Peyer's patch (tissue), 4 donors: ENCODE results near the gene LEMD2. TPM values are rescaled to one million over a fixed set of nuclear protein-coding genes. Genes with fewer than 3 reads are reported as not detected.

Experiments
- DNase-seq, 3 donors: peaks; one replicate each; pipeline ENCODE4 v3.0.0-alpha.2; 2017 to 2019
- H3K27ac ChIP-seq, 4 donors: fragments of 200-600 bp; sonication (generic); one replicate each; pipeline ENCODE4 v1.5.1; 2016 to 2019
- H3K27me3 ChIP-seq, 2 donors: fragments of 200-600 bp; sonication (generic); one replicate each; pipeline ENCODE4 v1.5.1; 2019
- H3K36me3 ChIP-seq, 3 donors: fragments of 200-600 bp; sonication (generic); one replicate each; pipeline ENCODE4 v1.5.1; 2016 to 2019
- H3K4me1 ChIP-seq, 4 donors: fragments of 200-600 bp; sonication (generic); one replicate each; pipeline ENCODE4 v1.5.1; 2016 to 2019
- H3K4me3 ChIP-seq, 4 donors: fragments of 200-600 bp; sonication (generic); 1 replicate in 3 of 4; 2 replicates in 1 of 4; pipeline ENCODE4 v1.5.1; 2016 to 2019; ENCODE audit warnings: mild to moderate bottlenecking in 1 of 4
- H3K9me3 ChIP-seq, 4 donors: fragments of 200-600 bp; sonication (generic); one replicate each; pipeline ENCODE4 v1.5.1; 2016 to 2019; ENCODE audit warnings: mild to moderate bottlenecking in 1 of 4
- CTCF ChIP-seq, 6 experiments: fragments of 450-650 bp in 4 of 6; fragments of 200-600 bp in 2 of 6; sonication (generic) in 1 of 6; IDR thresholded peaks; one replicate each; pipeline ENCODE4 v1.5.1; 2017 to 2019; ENCODE audit warnings: antibody characterized with exemption in 6 of 6, mild to moderate bottlenecking in 3 of 6, moderate library complexity in 1 of 6
- POLR2A ChIP-seq, 2 donors: fragments of 450-650 bp; IDR thresholded peaks; one replicate each; pipeline ENCODE4 v1.5.1; 2017; ENCODE audit warnings: antibody characterized with exemption in 2 of 2, mild to moderate bottlenecking in 2 of 2, moderate library complexity in 2 of 2
- total RNA-seq, 4 donors: library from RNA; depleted of rRNA; stranded (reverse); fragments of >200 nt; gene quantifications; one replicate each; pipeline ENCODE4 v1.1.0, GENCODE V29; 2016

The LEMD2 gene
- total RNA-seq, 4 donors from 2014 or later, result 53.8 to 85.3 (median 75.8) TPM

DNA sequence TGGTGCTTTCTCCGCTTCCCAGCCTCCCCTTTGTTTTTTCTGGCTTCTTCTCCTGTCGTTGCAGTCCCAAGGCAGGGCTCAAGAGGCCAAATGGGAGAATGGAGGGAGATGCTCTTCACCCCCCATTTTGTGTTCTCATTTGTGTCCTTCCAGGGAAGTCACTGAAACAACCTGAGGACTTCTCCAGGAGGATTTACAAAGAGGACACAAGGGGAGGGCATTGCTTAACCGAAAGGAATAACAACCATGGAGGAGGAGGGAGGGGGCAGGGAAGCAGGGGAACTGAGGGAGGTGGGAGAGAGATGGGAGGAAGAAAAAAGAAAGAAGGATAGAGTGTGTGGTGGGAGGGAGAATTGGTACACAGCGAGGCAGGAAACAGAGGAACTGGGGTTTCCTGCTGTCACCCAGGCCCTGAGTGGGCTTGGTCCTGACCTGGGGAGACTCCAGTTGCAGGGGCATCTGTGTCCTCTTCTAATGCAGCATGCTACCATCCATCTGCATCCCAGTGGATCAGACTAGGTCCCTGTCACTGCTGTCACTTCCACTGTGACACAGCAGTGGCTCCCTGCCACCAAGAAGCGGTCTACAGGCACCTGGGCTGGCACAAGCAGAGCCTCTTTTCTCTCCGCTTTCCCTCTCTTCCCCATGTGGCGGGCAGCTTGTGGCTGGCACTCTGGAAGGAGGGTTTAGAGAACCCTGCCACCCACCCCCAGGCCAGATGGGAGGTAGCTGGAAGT lies 32.0 kb upstream of the LEMD2 start:
- no peak for TF ChIP-seq CTCF (IDR thresholded peaks at IDR 0.05)
- no peak for TF ChIP-seq POLR2A (IDR thresholded peaks at IDR 0.05)
- no peak for DNase-seq
- no peaks in the 10 kb centered on the region for H3K27me3 ChIP-seq
- H3K9me3 ChIP-seq, result no peaks in the 10 kb centered on the region
- H3K4me3 ChIP-seq, result no peak overlapping the region
- H3K36me3 ChIP-seq, result no peaks in the 10 kb centered on the region
- no peak overlapping the region for H3K27ac ChIP-seq
- H3K4me1 ChIP-seq, result no peaks in the 10 kb centered on the region

DNA sequence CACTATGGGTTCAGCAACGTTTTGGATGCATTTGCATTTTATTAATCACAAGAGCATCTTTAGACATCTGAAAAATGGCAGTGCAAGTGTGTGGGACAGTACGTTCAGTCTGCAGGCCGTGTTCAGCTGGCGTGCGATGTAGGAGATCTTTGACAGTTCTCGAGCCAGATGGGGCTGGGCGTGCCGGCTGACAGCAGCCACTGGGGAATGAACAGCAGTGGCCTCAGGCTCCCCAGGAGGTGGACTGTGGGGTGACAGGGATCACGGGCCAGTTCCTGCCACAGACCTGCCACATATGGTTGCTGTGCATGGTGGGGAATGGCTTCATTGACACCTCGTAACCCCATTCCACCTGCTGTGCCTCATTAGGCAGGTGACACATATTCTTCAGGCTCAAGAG lies 31.3 kb upstream of the LEMD2 start:
- Histone ChIP-seq H3K36me3 (no peaks in the 10 kb centered on the region), H3K4me3 (no peak overlapping the region), H3K4me1 (no peaks in the 10 kb centered on the region), H3K27ac (no peak overlapping the region), H3K9me3 (no peaks in the 10 kb centered on the region), H3K27me3 (no peaks in the 10 kb centered on the region)
- TF ChIP-seq POLR2A (IDR thresholded peaks at IDR 0.05), result no peak
- no peak for TF ChIP-seq CTCF (IDR thresholded peaks at IDR 0.05)
- no peak for DNase-seq

GRCh38 chr6:33819021-33819420 lies 30.1 kb upstream of the LEMD2 start:
- DNase-seq, result no peak
- H3K27me3 ChIP-seq, result no peaks in the 10 kb centered on the region
- H3K27ac ChIP-seq, result no peak overlapping the region
- no peaks in the 10 kb centered on the region for H3K9me3 ChIP-seq
- no peaks in the 10 kb centered on the region for H3K4me1 ChIP-seq
- no peaks in the 10 kb centered on the region for H3K36me3 ChIP-seq
- TF ChIP-seq CTCF (IDR thresholded peaks at IDR 0.05), result no peak
- no peak for TF ChIP-seq POLR2A (IDR thresholded peaks at IDR 0.05)
- H3K4me3 ChIP-seq, result no peak overlapping the region

- DNase-seq, result no peak
- H3K9me3 ChIP-seq, result no peaks in the 10 kb centered on the region
- H3K36me3 ChIP-seq, result no peaks in the 10 kb centered on the region
Measured at GRCh38 chr6:33818293-33818692, 29.4 kb upstream of the LEMD2 start.

GRCh38 chr6:33817489-33817888 lies 28.6 kb upstream of the LEMD2 start:
- Histone ChIP-seq H3K36me3 (no peaks in the 10 kb centered on the region), H3K4me1 (no peaks in the 10 kb centered on the region), H3K4me3 (no peak overlapping the region), H3K9me3 (no peaks in the 10 kb centered on the region), H3K27me3 (no peaks in the 10 kb centered on the region), H3K27ac (no peak overlapping the region)
- TF ChIP-seq CTCF (IDR thresholded peaks at IDR 0.05) (no peak), POLR2A (IDR thresholded peaks at IDR 0.05) (no peak)
- no peak for DNase-seq

More at GRCh38 chr6:33818293-33818692, 29.4 kb upstream of the LEMD2 start:
- no peaks in the 10 kb centered on the region for H3K27me3 ChIP-seq
- no peak overlapping the region for H3K4me3 ChIP-seq
- H3K27ac ChIP-seq, result no peak overlapping the region
- no peak for TF ChIP-seq CTCF (IDR thresholded peaks at IDR 0.05)
- TF ChIP-seq POLR2A (IDR thresholded peaks at IDR 0.05), result no peak
- H3K4me1 ChIP-seq, result no peaks in the 10 kb centered on the region
